HG03439 (cell line): ENCODE results near the gene CHRM2.

Experiments used
- ATAC-seq: cut with Tn5 transposase; IDR thresholded peaks from one replicate; pipeline ENCODE4 v1.9.1; 2021; ENCODE audit warnings: mild to moderate bottlenecking, moderate library complexity; ENCODE audit not compliant: unreplicated experiment

CHRM2 gene

GRCh38 chr7:136891850-136892249 is 23.4 kb downstream of the CHRM2 start:
- ATAC-seq: no peak

- ATAC-seq: no peak
Observed at GRCh38 chr7:136894789-136895188, 26.3 kb downstream of the CHRM2 start.

- no peak for ATAC-seq
Observed at GRCh38 chr7:136897676-136898075, 29.2 kb downstream of the CHRM2 start.

- ATAC-seq: no peak
Observed at GRCh38 chr7:136900005-136900404, 31.6 kb downstream of the CHRM2 start.

GRCh38 chr7:136910771-136911170 is 42.3 kb downstream of the CHRM2 start:
- ATAC-seq: no peak

- ATAC-seq: no peak
Observed at GRCh38 chr7:136911344-136911743, 42.9 kb downstream of the CHRM2 start.

- no peak for ATAC-seq
Observed at GRCh38 chr7:136912339-136912738, 43.9 kb downstream of the CHRM2 start.

GRCh38 chr7:136914016-136914415 is 45.6 kb downstream of the CHRM2 start:
- ATAC-seq: no peak

GRCh38 chr7:136919820-136920219 is 51.4 kb downstream of the CHRM2 start:
- no peak for ATAC-seq

- no peak for ATAC-seq
Observed at GRCh38 chr7:136923111-136923667, 54.7 kb downstream of the CHRM2 start.

- no peak for ATAC-seq
Observed at GRCh38 chr7:136925044-136925443, 56.6 kb downstream of the CHRM2 start.

- ATAC-seq: no peak
Observed at GRCh38 chr7:136925556-136925955, 57.1 kb downstream of the CHRM2 start.

- no peak for ATAC-seq
Observed at GRCh38 chr7:136931169-136931867, 62.9 kb downstream of the CHRM2 start.

- no peak for ATAC-seq
Observed at GRCh38 chr7:136937436-136937835, 69.0 kb downstream of the CHRM2 start.

- no peak for ATAC-seq
Observed at GRCh38 chr7:136938476-136938875, 70.0 kb downstream of the CHRM2 start.

GRCh38 chr7:136940122-136940521 is 71.7 kb downstream of the CHRM2 start:
- ATAC-seq: no peak

GRCh38 chr7:136940917-136941316 is 72.5 kb downstream of the CHRM2 start:
- no peak for ATAC-seq

GRCh38 chr7:136941816-136942215 is 73.4 kb downstream of the CHRM2 start:
- ATAC-seq: no peak

GRCh38 chr7:136942401-136942800 is 73.9 kb downstream of the CHRM2 start:
- no peak for ATAC-seq

GRCh38 chr7:136942994-136943393 is 74.5 kb downstream of the CHRM2 start:
- no peak for ATAC-seq

- ATAC-seq: no peak
Observed at GRCh38 chr7:136947347-136947746, 78.9 kb downstream of the CHRM2 start.

GRCh38 chr7:136950331-136950730 is 81.9 kb downstream of the CHRM2 start:
- no peak for ATAC-seq

GRCh38 chr7:136953386-136953785 is 84.9 kb downstream of the CHRM2 start:
- no peak for ATAC-seq
